Measurements from ENCODE around the gene TMEM132C.

- TF ChIP-seq CTCF (conservative IDR thresholded peaks at IDR 0.05; ENCODE audit: low read length) (no peak), EZH2phosphoT487 (IDR thresholded peaks at IDR 0.05; ENCODE audit: borderline replicate concordance, low read depth, low read length) (no peak)
Observed at GRCh38 chr12:128418944-128419343, 152.0 kb downstream of the TMEM132C start.

All from OCI-LY7 (cell line).